GM18519 (cell line): ENCODE data around the gene PDLIM7.
A peak's percentile ranks its signal among the peaks of the same experiment; 100 is the strongest.
"Not testable (repeated sequence)": the region's sequence is repeated elsewhere in the genome, so short reads cannot be mapped to it uniquely, and the experiment has no call there.

Experiments
- ATAC-seq: cut with Tn5 transposase; IDR thresholded peaks from one replicate; pipeline ENCODE4 v1.9.1; 2021; ENCODE audit warnings: mild to moderate bottlenecking, moderate library complexity; ENCODE audit not compliant: unreplicated experiment, low FRiP score

PDLIM7 gene

DNA sequence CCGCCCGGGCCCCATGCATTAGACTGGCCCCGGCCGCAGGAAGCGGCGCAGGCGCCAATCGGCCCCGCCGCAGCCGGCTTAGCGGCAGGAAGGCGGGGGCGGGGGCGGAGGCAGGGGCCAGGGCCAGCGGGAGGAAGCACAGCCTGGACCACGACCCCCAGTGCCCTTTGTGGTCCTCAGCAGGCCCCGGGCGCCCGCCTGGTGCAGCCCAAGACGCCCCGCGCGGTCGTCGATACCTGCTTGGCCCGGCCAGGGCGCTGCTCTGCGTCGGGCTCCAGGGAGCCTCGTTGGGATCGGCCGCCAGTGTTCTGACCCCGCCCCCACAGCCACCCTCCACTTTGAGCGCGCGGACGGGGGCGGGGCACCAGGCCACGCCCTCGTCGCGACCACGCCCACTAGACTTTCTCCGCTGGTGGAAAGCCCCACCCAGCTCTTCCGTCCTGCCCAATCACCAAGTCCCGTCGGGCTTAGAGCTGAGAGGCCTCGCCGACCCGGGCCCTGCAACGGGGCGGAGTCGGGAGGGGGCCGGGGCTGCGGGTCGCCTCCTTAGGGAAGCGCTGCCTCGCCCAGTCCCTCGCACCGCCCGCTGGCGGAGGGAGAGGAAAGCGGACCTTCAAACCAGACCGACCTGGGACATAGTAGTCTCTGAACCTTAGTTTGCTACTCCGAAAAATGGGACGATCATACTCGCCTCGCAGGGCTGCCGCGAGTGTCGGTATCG, at the start of gene PDLIM7:
PDLIM7 (minus strand) TSS at position 313 of the 721 bp plus-strand sequence. CDS start 1,092 bp downstream, outside the sequence.
- ATAC-seq = peak; percentile 63

GRCh38 chr5:177546258-177546741, 48.9 kb upstream of the PDLIM7 start:
- no peak for ATAC-seq

GRCh38 chr5:177545487-177546257, 48.3 kb upstream of the PDLIM7 start:
- no peak for ATAC-seq

DNA sequence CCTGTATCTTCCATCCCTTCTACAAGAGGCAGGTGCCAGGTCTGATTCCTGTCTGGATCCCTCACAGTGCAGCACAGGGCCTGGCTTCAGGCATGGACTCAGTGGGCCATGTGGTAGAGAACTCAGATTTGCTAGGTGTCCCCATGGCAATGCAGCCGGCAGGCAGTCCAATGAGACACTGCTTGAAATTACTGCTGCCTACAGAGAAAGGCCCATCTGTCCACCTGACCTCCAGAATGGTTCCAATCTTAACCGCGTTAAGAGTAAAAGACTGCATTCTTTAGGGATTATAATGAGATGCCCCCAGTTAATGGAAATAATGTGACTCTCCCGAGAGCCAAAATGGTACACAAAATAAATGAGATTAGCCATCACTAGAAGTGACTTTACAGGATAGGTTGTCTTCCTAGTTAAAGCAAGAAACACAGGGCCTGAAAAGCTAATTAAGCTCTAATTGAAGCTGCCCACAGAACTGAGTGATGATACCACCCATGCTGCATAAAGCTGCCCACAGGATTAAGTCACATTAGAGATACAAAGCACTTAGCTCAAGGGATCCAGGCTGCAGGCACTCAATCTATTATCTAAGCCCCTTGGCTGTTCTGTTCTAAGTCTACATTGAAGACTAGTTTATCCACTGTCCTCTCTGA, 45.5 kb upstream of the PDLIM7 start:
- ATAC-seq = no peak

DNA sequence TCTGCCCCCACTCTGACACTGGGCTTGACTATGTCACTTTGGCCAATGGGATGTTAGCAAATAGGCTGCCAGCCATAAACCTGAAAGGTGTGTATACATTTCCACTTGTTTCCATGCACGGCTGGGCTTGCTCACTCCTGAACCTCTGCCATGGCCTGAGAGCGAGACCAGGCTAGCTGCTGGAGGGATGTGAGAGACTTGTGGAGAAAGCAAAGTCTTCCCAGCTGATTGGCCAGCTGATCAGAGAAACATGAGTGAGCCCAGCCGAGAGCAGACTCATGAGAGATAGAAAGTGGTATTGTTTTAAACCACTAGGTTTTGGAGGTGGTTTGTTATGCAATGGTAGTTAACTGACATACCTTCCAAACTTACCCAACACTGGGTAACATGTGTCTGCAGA, 43.0 kb upstream of the PDLIM7 start:
- ATAC-seq = no peak

GRCh38 chr5:177539411-177539810, 42.0 kb upstream of the PDLIM7 start:
- ATAC-seq = no peak

GRCh38 chr5:177538876-177539275, 41.5 kb upstream of the PDLIM7 start:
- ATAC-seq = no peak

- ATAC-seq = no peak
These were observed 40.3 kb upstream of the PDLIM7 start for GRCh38 chr5:177537389-177538361.

DNA sequence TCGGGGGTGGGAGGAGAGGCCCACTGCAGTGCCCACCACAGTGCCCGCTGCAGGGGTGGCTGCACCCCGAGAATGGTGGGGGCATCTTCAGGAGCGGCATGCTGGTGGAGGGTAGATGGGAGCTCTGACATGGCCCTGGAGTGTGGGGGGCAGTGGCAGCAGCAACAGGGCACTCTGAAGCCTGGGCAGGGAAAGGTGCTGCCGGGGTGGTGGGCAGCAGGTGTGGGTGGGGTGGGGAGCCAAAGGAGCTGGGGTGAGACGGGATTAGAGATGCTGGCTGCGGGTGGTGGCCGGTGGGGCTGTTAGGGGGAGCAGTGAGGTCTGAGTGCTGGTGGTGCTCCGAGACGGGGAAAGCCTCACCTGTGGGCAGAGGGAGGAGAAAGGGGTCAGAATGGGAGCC, 39.0 kb upstream of the PDLIM7 start:
- no peak for ATAC-seq

DNA sequence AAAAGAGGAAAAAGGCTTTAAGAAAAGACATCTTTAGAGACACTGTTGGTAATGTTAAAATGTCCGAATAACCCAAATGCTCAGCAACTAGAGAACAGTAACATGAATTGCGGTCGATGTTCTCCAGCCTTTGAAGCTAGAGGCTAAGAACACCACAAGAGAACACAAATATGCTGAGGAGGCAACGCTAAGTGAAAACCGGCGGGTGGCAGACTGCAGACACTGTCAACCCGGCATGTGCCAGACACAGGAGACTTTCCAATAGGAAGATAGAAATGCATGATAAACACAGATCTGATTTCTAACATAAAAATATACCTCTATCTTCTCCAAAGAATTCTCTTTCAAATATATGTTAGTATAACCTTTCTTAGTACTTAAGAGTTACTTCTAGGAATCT, 37.7 kb upstream of the PDLIM7 start:
- no peak for ATAC-seq

DNA sequence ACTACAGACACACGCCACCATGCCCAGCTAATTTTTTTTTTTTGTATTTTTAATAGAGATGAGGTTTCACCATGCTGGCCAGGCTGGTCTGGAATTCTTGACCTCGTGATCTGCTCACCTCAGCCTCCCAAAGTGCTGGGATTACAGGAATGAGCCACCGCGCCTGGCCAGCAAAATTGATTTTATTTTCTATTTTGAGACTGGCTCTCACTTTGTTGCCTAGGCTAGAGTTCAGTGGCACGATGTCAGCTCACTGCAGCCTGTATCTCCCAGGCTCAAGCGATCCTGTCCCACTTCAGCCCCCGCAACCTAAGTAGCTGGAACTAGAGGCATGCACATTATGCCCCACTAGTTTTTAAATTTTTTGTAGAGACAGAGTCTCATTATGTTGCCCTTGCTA, 37.0 kb upstream of the PDLIM7 start:
- ATAC-seq = not testable (repeated sequence)

DNA sequence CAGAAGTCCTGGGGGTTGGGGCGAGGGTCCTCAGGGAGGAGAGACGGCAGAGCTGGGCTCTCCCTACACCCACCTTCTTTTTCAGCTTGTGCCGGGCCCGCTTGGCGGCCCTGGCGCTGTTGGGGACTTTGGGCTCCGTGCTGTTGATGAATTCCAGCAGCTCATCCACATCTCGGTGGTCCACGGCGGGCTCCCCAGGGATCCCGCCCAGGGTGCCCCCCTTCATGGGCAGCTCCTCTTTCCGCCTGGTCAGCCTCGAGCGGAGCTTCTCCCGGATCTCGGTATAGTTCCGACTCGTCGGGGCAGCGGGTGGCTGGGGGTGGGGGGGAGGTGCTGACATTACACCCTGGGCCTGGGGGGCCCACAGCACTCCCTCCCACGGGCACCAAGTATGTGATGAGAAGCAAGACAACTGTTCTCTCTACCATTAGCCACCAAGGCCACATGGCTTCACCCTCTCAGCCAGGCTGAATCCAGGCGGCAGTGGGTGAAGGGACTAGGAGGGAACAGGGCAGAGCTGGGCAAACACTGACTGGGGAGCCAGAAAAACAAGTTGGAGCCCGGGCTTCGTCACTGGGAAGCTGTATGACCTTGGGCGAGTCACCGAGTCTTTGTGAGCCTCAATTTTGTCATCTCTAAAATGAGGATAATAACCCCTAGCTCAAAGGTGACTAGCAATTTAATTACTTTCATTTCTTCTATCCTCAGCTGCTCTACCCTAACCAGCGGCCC, 34.0 kb upstream of the PDLIM7 start:
- no peak for ATAC-seq

GRCh38 chr5:177530638-177531037, 33.2 kb upstream of the PDLIM7 start:
- ATAC-seq = no peak

DNA sequence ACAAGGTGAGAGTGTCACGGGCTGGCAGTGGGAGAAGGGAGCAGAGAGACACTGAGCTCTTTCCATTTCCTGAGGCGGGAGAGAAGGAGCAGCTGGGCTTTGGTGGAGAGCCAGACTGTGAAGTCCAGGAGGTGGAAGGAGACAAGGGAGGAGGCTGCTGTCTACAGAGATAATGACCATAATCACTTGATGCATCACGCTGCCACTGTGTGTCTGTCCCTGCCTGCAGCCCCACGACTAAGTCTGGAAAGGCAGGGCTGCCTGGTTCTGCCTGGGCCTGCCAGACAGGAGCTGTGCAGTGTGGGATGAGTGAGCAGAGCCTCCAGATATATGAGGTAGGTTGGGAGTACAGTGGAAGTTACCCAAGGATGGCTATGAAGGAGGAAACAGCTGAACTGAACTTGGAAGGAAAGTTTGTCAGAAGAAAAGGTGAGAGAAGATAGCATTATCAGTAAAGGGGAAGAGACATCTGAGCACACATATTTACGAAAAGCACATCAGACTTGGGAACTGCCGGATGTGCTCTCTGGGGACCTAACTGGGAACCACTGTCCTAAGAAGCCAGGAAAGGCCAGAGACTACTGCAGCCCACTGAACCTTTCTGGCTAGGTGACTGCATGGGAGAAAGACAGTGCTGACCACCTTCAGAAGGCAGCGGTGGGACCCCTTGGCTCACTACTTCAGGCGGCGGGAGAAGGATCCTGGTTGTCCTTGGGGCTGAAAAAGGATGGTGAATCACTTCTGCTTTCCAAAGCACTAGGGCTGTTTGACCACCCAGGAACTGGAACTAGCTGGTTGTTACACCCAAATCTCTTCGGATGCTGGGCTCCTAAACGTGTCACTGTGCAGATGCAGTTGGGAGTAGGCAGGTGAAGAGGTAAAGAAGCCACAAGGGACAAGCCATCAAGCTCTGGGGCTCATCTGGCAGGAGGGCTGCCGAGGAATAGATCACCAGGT, 32.1 kb upstream of the PDLIM7 start:
- ATAC-seq = no peak

DNA sequence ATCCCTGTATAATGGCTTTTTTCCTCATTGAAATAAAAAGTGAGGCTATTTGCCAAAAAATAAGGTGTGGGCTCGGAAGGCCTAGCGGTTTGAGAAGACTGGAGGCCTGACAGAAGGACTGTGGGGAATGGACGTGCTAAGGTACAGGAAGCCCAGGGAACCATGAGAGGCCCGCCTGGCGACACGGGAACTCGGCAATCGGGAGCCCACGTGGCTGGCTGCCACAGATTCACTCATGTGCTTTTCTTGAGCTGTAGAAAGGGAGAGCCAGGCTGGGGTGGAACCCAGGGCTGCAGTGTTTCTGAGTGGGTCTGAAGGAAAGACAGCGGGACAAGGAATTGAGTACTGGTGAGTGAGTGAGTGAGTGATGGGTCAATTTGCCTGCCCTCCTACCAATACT, 31.2 kb upstream of the PDLIM7 start:
- no peak for ATAC-seq

- no peak for ATAC-seq
These were observed 30.2 kb upstream of the PDLIM7 start for GRCh38 chr5:177527595-177527994.

DNA sequence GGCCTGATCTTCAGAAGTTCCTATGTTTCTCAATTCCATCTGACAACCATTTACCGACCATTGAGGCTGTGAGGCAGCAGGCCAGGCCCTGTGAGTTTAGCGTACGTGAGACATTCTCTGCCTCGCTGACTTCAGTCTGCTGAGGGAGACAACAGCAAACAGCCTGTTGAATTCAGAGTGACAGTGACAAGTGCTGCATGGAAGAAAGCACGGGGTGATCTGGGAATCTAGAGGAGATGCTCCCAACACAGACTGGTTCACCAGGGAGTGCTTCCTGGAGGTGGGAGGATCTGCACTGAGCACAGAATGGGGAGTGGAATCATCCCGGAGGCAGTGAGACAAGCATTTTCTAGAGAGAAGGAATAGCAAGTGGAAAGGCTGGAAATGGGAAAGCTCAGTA, 29.4 kb upstream of the PDLIM7 start:
- no peak for ATAC-seq

GRCh38 chr5:177526191-177526590, 28.8 kb upstream of the PDLIM7 start:
- no peak for ATAC-seq
